Upper lobe of left lung (tissue), 4 donors: ENCODE measurements around the gene NEDD4L.

ENCODE experiments used
- EP300 ChIP-seq, 4 donors: sonication (generic); formaldehyde crosslinking; IDR thresholded peaks; one replicate each; pipeline ENCODE4 v1.5.1; 2017; ENCODE audit warnings: antibody characterized with exemption in 4 of 4, control low read depth in 2 of 4
- POLR2A ChIP-seq, 4 donors: fragments of 450-650 bp; IDR thresholded peaks; one replicate each; pipeline ENCODE4 v1.5.1; 2016 to 2017; ENCODE audit warnings: antibody characterized with exemption in 4 of 4, mild to moderate bottlenecking in 2 of 4
- POLR2AphosphoS5 ChIP-seq, 2 donors: sonication (generic); formaldehyde crosslinking; IDR thresholded peaks; one replicate each; pipeline ENCODE4 v1.5.1; 2017; ENCODE audit warnings: antibody characterized with exemption in 2 of 2
- TF ChIP-seq, protein P1 (sequence below), 6 experiments: fragments of 450-650 bp in 4 of 6; fragments of 200-600 bp in 2 of 6; sonication (generic) in 2 of 6; IDR thresholded peaks; one replicate each; pipeline ENCODE4 v1.5.1; 2016 to 2019; ENCODE audit warnings: antibody characterized with exemption in 6 of 6

- TF ChIP-seq POLR2AphosphoS5 (IDR thresholded peaks at IDR 0.05) = no peak
- TF ChIP-seq POLR2A (IDR thresholded peaks at IDR 0.05) = no peak
- TF ChIP-seq, protein P1, sequence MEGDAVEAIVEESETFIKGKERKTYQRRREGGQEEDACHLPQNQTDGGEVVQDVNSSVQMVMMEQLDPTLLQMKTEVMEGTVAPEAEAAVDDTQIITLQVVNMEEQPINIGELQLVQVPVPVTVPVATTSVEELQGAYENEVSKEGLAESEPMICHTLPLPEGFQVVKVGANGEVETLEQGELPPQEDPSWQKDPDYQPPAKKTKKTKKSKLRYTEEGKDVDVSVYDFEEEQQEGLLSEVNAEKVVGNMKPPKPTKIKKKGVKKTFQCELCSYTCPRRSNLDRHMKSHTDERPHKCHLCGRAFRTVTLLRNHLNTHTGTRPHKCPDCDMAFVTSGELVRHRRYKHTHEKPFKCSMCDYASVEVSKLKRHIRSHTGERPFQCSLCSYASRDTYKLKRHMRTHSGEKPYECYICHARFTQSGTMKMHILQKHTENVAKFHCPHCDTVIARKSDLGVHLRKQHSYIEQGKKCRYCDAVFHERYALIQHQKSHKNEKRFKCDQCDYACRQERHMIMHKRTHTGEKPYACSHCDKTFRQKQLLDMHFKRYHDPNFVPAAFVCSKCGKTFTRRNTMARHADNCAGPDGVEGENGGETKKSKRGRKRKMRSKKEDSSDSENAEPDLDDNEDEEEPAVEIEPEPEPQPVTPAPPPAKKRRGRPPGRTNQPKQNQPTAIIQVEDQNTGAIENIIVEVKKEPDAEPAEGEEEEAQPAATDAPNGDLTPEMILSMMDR (IDR thresholded peaks at IDR 0.05) = no peak
- TF ChIP-seq EP300 (IDR thresholded peaks at IDR 0.05) = no peak
Measured at GRCh38 chr18:58013241-58014211, 30.5 kb upstream of the NEDD4L start.
